ENCODE measurements around the gene CDH23.

Gene CDH23

DNA sequence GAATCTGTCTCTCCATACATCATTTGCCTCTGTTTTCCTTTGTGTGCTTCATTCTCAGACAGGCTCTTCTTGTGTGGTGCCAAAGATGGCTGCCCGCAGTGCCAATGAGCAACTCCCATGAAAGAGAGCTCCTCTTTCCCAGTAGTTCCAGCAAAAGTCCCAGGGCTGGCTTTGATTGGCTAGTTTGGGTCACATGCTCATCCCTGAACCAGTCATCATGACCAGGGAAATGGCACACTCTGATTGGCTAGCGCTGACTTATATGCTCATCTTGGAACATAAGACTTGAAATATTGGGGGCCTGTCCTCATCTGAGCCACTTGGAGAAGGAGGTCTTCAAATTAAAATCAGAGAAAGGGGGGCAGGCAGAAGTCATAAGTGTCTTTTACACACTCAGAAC lies 112.7 kb downstream of the CDH23 start:
- TF ChIP-seq GATA2 (IDR thresholded peaks at IDR 0.05; ENCODE audit: low read depth, low read length) (no peak), GATA3 (IDR thresholded peaks at IDR 0.05; ENCODE audit: low read depth, low read length) (no peak)

DNA sequence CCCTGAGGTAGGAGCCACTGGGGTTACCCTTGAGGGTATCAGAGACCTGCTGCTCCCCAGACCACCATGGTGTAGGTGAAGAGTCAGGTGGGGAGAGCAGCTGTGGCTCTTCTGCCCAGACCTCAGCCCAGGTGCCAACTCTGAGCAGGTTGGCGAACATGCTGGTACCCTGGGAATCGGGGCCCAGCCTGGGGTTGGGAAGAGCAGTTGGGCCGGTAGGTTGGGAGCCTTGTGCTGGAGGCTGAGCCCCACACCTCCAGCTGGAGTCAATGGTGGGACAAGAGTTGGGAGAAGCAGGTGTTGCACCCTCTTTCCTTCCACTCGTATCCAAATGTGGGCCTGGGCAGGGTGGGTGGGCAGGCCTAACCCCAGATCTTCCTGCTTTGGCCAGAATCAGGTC lies 114.5 kb downstream of the CDH23 start:
- no peak for TF ChIP-seq GATA2 (IDR thresholded peaks at IDR 0.05; ENCODE audit: low read depth, low read length)
- no peak for TF ChIP-seq GATA3 (IDR thresholded peaks at IDR 0.05; ENCODE audit: low read depth, low read length)

DNA sequence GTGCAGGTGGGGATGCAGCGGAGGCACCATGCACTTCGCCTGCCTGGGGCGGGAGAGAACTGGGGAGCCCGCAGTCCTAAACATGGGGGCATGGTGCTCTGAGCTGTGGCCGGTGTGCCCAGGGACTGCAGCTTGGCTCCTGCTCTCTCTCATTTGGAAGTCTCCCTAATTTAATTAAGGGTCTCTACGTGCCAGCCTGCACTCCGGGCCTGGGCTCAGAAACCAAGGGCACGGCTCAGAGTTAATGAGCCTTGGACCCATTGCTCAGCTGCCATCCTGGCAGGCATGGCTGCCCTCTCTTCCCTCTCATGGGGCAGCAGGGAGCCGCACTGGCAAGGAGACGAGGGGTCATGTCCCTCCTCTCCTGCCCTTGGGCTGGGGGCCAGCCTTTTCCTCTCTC lies 115.6 kb downstream of the CDH23 start:
- TF ChIP-seq GATA3 (IDR thresholded peaks at IDR 0.05; ENCODE audit: low read depth, low read length) (no peak), GATA2 (IDR thresholded peaks at IDR 0.05; ENCODE audit: low read depth, low read length) (no peak)

DNA sequence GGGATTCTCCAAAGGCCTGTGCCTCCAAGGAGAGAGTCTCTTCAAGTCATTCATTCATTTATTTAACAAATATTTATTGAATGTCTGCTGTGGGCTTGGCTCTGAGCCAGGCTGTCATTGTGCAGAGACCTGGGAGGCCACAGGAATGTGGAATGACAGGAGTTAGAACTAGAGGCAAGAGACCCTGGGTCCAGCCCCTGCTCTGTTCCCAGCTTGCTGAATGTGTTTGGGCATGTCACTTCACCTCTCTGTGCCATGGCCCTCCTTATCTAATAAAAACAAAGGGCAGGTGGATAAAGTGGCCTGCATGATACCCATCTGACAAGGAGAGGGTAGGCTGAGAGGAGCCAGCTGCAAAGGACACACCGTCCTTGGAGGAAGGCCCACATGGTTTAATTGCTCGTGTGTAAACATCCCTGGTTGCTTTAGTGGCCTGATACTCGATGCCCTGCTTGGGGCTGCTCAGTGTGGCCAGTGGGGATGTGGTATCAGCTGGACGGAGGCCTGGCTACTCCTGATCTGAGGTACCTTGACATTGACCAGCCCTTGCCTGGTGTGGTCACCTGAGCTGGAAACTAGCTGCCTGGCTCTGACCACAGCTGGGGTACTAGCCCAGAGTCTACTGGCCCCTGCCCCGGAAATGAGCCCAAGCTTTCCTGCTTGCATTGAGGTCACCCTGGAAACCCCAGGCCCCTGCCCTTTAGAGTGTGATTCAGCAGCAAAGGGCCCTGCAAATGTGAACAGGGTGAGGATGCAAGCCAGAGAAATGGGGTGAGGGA lies 116.2 kb downstream of the CDH23 start:
- TF ChIP-seq GATA2 (IDR thresholded peaks at IDR 0.05; ENCODE audit: low read depth, low read length) (peak; percentile 60; the same call in 1 of the 2 replicates), GATA3 (IDR thresholded peaks at IDR 0.05; ENCODE audit: low read depth, low read length) (no peak)

DNA sequence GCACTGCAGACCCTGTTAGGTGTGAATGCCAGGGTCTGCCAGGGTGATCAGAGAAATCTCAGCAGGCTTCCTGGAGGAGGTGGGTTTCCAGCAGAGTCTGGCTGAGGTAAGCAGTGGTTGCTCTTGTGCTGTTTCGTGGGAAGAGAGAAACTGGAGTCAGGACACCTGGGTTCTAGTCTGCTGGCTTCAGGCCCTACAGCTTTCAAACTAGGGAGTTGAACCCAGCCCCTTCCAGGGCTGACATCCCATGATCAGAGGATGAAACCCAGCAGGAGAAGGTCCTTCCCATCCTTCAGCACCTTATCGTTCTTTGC lies 116.8 kb downstream of the CDH23 start:
- TF ChIP-seq GATA3 (IDR thresholded peaks at IDR 0.05; ENCODE audit: low read depth, low read length) (no peak), GATA2 (IDR thresholded peaks at IDR 0.05; ENCODE audit: low read depth, low read length) (no peak)

DNA sequence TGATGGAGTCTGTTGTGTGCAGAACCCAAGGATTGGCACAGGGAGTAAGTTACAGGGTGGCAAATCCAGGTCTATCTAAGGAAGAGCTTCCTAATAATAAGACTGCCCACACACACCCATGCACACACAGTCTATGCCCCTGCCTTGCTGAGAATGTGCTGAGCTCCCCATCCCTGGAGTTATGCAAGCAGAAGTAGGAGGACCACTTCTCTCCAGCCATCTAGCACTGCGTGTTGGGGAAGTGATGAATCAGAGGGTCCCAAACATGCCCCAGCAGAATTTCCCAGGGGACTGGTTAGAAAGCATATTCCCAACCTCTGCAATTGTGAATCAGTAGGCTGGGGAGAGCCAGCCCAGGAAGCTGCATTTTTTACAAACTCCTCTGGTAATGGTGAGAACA lies 117.2 kb downstream of the CDH23 start:
- no peak for TF ChIP-seq GATA3 (IDR thresholded peaks at IDR 0.05; ENCODE audit: low read depth, low read length)
- no peak for TF ChIP-seq GATA2 (IDR thresholded peaks at IDR 0.05; ENCODE audit: low read depth, low read length)

DNA sequence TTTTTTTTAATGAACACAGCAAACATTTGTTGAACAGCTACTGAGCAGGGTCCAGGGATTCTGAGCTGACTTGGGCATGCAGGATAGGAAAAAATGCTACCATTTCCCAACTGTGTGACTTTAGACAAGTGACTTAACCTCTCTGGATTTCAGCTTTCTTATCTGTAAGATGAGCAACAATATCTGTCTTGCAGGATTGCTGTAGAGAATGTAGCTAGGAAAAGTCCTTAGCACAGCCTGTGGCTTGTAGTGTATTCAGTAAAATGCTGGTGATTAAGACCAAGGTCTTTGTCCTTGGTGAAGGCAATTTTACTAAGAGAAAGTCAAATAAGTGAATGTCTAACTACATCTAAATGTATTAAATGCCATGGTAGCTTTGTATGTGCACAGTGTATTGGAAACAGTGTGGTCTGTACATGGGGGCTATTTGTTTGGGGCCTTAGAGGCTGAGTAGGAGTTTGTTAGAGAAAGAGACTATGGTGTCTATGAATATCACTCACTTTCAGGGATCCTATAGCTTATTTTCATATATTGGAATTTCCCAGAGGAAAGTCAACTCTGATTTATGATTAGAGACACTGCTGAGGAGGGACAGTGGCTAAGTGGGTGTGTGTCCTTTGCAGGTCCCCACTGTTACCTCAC lies 118.9 kb downstream of the CDH23 start:
- TF ChIP-seq GATA2 (IDR thresholded peaks at IDR 0.05; ENCODE audit: low read depth, low read length), result no peak
- TF ChIP-seq GATA3 (IDR thresholded peaks at IDR 0.05; ENCODE audit: low read depth, low read length), result no peak

DNA sequence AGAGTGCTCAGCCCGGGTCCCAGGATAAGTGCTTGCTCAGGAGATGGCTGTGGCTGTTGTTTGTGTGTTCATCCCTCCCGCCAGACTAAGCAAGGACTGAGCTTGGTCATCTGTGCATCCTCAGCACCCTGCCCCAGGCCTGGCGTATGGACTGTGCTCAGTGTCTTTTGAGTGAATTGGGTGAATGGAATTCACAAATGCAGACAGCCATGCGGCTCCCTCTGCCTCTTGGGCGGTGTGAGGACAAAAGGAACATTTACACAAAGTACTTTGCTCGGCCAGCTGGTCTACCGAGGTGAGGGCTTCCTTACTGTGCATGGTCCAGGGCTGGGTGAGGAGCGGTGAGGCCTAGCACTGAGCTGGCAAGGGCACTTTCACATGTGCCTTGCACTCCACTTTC lies 120.2 kb downstream of the CDH23 start:
- TF ChIP-seq GATA2 (IDR thresholded peaks at IDR 0.05; ENCODE audit: low read depth, low read length) (no peak), GATA3 (IDR thresholded peaks at IDR 0.05; ENCODE audit: low read depth, low read length) (no peak)

DNA sequence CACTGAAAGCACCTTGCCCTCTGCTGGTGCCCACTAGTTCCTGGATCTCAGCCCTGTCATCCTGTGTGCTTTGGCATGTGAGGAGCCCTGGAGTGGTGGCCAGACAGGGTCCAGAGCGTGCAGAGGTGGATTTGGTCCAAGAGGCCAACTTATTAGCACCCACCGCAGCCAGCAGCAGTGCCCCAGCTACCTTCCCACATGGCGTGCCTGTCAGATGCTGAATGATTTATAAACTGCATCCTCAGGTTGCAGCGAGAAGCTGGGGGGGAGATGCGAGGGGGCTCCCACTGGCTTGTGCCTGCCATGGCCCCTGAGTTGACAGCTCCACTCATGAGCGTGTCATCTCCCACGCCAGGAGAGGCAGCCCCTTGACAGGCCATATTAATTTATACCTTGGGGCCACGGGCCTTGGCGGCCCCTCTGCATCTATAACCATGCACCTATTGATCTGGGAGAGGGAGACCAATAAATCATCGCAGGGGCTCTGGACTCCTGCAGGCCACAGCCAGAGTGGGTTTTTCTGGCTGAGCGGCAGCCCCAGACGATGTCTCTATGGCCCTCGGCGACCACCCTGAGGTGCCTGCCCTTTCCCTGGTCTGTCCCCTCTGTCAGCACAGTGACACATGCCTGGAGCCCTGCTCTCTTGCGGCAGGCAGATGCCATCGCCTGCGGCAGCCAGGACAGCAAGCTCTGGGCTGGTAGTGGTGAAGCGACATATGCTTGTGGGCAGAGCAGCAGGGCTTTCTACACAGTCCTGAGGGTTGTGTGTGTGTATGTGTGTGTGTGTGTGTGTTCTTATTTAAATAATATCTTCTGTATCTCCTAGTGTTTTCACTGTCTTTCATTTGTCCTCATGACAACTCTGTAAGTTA lies 120.8 kb downstream of the CDH23 start:
- TF ChIP-seq GATA2 (IDR thresholded peaks at IDR 0.05; ENCODE audit: low read depth, low read length) (no peak), GATA3 (IDR thresholded peaks at IDR 0.05; ENCODE audit: low read depth, low read length) (no peak)

DNA sequence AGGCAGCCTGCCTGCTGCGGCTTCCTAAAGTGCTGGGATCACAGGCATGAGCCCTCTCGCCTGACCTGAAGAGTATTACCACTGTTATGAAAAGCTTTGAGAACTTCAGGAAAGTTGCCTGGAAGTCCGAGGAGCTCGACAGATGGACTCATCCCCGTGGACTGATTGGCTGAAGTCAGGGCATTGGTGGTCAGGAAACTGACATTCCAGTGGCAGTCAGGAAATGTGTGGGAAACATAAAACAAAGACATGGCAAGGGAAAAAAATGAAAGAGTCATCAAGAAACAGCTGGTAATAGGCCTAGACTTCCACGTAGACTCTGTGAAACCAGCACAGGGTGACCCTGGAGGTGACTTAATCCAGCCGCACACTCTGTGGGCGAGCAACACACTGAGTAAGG lies 123.3 kb downstream of the CDH23 start:
- TF ChIP-seq GATA2 (IDR thresholded peaks at IDR 0.05; ENCODE audit: low read depth, low read length), result no peak
- no peak for TF ChIP-seq GATA3 (IDR thresholded peaks at IDR 0.05; ENCODE audit: low read depth, low read length)

DNA sequence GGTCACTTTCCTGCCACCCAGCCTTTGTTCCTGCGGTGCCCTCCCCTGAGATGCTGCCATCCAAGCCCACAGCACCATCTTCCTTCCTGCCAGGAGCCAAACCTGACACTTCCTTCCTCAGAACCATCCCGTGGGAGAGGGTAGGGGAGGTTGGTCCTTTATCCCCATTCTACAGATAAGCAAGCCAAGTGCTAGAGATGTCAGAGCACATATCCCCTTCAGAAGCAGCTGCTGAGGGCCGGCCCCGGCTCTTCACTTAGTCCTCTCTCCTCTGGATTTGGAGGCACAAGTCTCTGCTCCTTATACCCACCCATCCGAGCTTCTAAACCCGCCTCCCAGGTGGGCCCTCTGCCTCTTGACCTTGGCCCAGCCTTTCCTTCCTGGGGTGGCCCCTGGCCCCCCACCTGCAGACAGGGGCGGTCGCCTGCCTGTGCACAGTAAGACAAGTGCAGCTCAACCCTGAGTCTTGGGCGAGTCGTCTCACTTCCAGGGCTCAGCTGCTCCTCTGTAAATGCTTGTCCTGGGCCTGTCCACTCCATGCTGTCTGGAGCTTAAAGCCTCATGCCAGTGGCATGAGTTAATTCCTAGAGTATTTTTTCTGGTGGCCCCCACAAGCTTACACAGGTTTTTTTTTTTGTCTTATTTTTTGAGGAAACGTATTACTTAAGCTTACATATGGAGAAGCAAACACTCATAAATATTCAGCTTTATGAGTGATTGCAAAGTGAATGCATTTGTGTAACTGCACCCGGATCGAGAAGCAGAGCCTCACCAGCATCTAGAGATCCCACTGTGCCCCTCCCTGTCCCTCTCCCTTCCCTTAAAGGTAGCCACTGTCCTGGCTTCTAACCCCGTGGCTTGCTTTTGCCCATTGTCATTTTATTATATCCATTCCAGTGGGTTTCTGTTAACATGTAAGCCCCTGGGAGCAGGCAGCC lies 125.1 kb downstream of the CDH23 start:
- no peak for TF ChIP-seq GATA3 (IDR thresholded peaks at IDR 0.05; ENCODE audit: low read depth, low read length)
- TF ChIP-seq GATA2 (IDR thresholded peaks at IDR 0.05; ENCODE audit: low read depth, low read length), result no peak

DNA sequence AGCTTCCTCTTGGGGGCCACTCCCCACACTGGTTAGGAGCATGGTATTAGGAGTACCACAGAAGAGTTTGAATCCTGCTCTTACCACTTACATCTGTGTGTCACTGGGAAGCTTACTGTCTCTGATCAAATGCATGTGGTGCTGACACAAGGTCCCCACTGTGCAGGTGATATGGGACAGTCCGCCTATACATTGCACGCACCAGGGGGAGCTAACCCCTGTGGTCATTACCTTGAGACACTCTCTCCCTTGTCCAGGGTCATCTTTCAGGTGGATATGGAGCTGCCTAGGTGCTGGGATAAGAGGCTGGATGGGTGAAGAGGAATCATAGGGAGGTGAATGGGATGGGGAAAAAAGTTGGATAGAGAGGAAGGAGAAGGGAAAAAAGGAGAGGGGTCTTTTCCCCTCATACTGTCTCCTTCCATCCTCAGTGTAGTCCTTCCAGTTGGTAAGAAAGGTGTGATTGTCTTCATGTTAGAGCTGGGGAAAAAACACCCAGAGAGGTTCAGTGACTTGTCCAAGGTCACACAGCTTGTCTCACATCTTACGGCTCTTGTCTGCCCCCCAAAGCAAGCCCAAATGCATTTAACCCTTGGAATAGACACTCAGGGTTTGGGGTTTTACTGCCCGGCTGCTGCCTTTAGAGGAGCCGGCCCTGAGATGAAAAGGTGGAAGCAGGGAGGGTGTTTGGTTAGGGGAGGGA lies 125.9 kb downstream of the CDH23 start:
- TF ChIP-seq GATA2 (IDR thresholded peaks at IDR 0.05; ENCODE audit: low read depth, low read length), result no peak
- TF ChIP-seq GATA3 (IDR thresholded peaks at IDR 0.05; ENCODE audit: low read depth, low read length), result no peak

DNA sequence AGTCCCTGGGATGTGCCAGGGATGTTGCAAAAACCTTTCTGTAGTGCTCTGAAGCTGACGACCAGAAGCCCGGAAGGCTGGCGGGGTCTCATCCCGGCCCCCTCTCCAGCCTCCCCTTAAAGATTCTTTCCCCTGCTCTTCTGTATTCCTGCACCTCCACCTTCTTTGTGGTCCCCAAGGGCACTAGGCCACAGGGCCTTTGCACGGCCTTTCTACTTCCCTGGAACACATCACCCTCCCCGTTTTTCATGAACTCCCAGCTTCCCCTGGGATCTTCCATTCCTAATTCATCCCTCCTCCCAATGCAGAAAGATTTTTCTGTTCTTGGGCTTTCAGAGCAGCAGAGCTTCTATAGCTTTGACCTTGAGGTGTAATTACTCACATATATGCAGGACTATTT lies 127.0 kb downstream of the CDH23 start:
- TF ChIP-seq GATA3 (IDR thresholded peaks at IDR 0.05; ENCODE audit: low read depth, low read length), result no peak
- TF ChIP-seq GATA2 (IDR thresholded peaks at IDR 0.05; ENCODE audit: low read depth, low read length), result no peak

Measured in SH-SY5Y (cell line).